ENCODE results near the gene ADPRS.

The ADPRS gene

GRCh38 chr1:36109041-36109679, 20.5 kb downstream of the ADPRS start:
- TF ChIP-seq ZNF274 (IDR thresholded peaks at IDR 0.05; ENCODE audit: low read depth, low read length) = no peak
- H3K4me3 ChIP-seq (ENCODE audit: low read length) = no peak overlapping the region

GRCh38 chr1:36111151-36111550, 22.5 kb downstream of the ADPRS start:
- TF ChIP-seq ZNF274 (IDR thresholded peaks at IDR 0.05; ENCODE audit: low read depth, low read length) = no peak
- H3K4me3 ChIP-seq (ENCODE audit: low read length) = no peak overlapping the region

GRCh38 chr1:36112823-36113222, 24.1 kb downstream of the ADPRS start:
- no peak for TF ChIP-seq ZNF274 (IDR thresholded peaks at IDR 0.05; ENCODE audit: low read depth, low read length)

GRCh38 chr1:36114371-36114770, 25.7 kb downstream of the ADPRS start:
- no peak for TF ChIP-seq ZNF274 (IDR thresholded peaks at IDR 0.05; ENCODE audit: low read depth, low read length)
- no peak overlapping the region for H3K4me3 ChIP-seq (ENCODE audit: low read length)

More at GRCh38 chr1:36112823-36113222, 24.1 kb downstream of the ADPRS start:
- H3K4me3 ChIP-seq (ENCODE audit: low read length) = no peak overlapping the region

GRCh38 chr1:36115200-36115669, 26.5 kb downstream of the ADPRS start:
- no peak for TF ChIP-seq ZNF274 (IDR thresholded peaks at IDR 0.05; ENCODE audit: low read depth, low read length)
- no peak overlapping the region for H3K4me3 ChIP-seq (ENCODE audit: low read length)

- no peak overlapping the region for H3K4me3 ChIP-seq (ENCODE audit: low read length)
- TF ChIP-seq ZNF274 (IDR thresholded peaks at IDR 0.05; ENCODE audit: low read depth, low read length) = no peak
These were observed 27.2 kb downstream of the ADPRS start for GRCh38 chr1:36115931-36116330.

- no peak overlapping the region for H3K4me3 ChIP-seq (ENCODE audit: low read length)
- TF ChIP-seq ZNF274 (IDR thresholded peaks at IDR 0.05; ENCODE audit: low read depth, low read length) = no peak
These were observed 28.2 kb downstream of the ADPRS start for GRCh38 chr1:36116901-36117300.

- TF ChIP-seq ZNF274 (IDR thresholded peaks at IDR 0.05; ENCODE audit: low read depth, low read length) = no peak
- H3K4me3 ChIP-seq (ENCODE audit: low read length) = no peak overlapping the region
These were observed 29.9 kb downstream of the ADPRS start for GRCh38 chr1:36118447-36119204.

GRCh38 chr1:36119456-36119855, 30.8 kb downstream of the ADPRS start:
- H3K4me3 ChIP-seq (ENCODE audit: low read length) = no peak overlapping the region
- no peak for TF ChIP-seq ZNF274 (IDR thresholded peaks at IDR 0.05; ENCODE audit: low read depth, low read length)

GRCh38 chr1:36122062-36123030, 33.7 kb downstream of the ADPRS start:
- TF ChIP-seq ZNF274 (IDR thresholded peaks at IDR 0.05; ENCODE audit: low read depth, low read length) = no peak
- no peak overlapping the region for H3K4me3 ChIP-seq (ENCODE audit: low read length)

GRCh38 chr1:36123356-36123755, 34.7 kb downstream of the ADPRS start:
- no peak overlapping the region for H3K4me3 ChIP-seq (ENCODE audit: low read length)
- no peak for TF ChIP-seq ZNF274 (IDR thresholded peaks at IDR 0.05; ENCODE audit: low read depth, low read length)

GRCh38 chr1:36124404-36125128, 35.9 kb downstream of the ADPRS start:
- H3K4me3 ChIP-seq (ENCODE audit: low read length) = no peak overlapping the region
- TF ChIP-seq ZNF274 (IDR thresholded peaks at IDR 0.05; ENCODE audit: low read depth, low read length) = no peak

- TF ChIP-seq ZNF274 (IDR thresholded peaks at IDR 0.05; ENCODE audit: low read depth, low read length) = no peak
- no peak within 1 kb of the TSS for H3K4me3 ChIP-seq (ENCODE audit: low read length)
These were observed 36.7 kb downstream of the ADPRS start, which contains the start of gene COL8A2 for GRCh38 chr1:36125129-36125991. Gene COL8A2 (minus strand): TSS chr1:36125222. CDS start chr1:36100242, 24,980 bp downstream.
